GM12892 (cell line): Measurements from ENCODE around the gene MYO7B.

ENCODE experiments used
- POLR2A ChIP-seq: IDR thresholded peaks from 2 replicates; pipeline ENCODE4 v1.6.1; 2011; ENCODE audit warnings: low read depth, low read length, control low read depth
- POLR2AphosphoS5 ChIP-seq: IDR thresholded peaks from 2 replicates; pipeline ENCODE4 v1.6.1; 2011; ENCODE audit warnings: low read depth, low read length, control low read depth
- TAF1 ChIP-seq: IDR thresholded peaks from 2 replicates; pipeline ENCODE4 v1.6.1; 2011; ENCODE audit warnings: low read depth, mild to moderate bottlenecking, control low read depth, low read length, borderline replicate concordance

DNA sequence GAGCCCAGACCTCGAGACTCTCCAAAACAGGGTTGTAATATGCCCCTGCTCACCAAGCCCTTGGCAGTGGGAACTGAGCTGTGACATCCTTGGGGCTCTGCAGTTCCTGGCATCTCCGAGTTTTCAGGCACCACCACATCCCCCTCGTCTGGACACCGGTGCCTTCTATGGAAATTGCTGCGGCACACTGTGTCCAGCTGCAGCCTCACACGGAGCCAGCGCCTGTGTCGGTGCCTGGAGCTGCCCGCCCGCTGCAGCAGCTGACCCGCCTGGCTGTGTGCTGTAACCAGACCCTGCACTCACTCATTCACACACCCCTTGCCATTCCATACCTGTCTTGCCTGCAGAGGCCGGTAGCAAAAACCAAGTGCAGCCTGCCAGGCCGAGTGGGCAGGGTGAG is 21.0 kb upstream of the MYO7B start:
- no peak for TF ChIP-seq TAF1
- no peak for TF ChIP-seq POLR2A
- no peak for TF ChIP-seq POLR2AphosphoS5
